Erythroblast (primary cell): ENCODE measurements around the gene SCARB2.

Source experiments
- GATA1 ChIP-seq: IDR thresholded peaks from 2 replicates; pipeline ENCODE4 v1.6.1; 2011; ENCODE audit warnings: low read depth, mild to moderate bottlenecking, control low read depth, low read length, moderate library complexity
- POLR2A ChIP-seq: IDR thresholded peaks from 2 replicates; pipeline ENCODE4 v1.6.1; 2011; ENCODE audit warnings: mild to moderate bottlenecking, low read length

DNA sequence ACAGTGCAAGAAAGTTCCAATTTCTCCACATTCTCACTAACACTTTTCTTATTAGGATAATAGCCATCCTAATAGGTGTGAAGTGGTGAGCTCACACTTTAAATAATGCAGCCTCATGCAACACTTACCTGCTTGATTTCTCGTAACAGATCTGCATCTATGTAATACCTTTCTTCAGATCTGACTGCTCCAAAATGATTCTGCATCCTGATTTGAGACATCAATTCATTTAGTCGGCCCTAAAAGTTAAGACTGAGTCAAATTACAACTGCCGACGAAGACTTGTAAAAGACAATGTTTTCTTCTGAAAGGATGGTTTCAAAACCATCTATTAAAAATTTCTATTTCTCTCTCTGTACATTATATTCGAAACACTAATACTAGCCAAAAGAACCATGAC, 96.1 kb downstream of the SCARB2 start:
- TF ChIP-seq POLR2A: no peak
- TF ChIP-seq GATA1: no peak
